ENCODE results near the gene SDR9C7. TPM values are rescaled to one million over a fixed set of nuclear protein-coding genes. Genes with fewer than 3 reads are reported as not detected.

SDR9C7 gene
- polyA plus RNA-seq, 2 of the 4 experiments (the other 2 are of a cell fraction), result not detected

DNA sequence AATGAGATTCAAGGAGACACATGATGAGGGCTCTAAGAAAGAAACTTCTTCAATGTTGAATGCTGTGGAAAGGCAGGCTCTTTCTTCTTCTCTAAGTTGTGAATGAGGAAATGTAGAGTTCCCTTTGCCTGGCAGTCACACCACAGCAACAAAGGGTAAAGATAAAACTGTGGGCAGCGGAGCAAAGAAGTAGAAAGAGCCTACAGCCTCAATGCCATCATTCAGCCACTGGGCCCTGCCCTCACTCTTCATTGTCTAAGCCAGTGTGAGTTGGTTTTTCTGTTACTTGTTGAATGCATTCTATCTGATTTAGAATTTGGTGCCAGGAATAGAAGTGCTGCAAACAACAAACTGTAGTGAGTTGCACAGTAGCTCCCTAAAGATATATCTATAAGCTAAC lies 12.2 kb downstream of the SDR9C7 start:
- TF ChIP-seq HOXB5 (CRISPR knock-in tag; IDR thresholded peaks at IDR 0.05) (no peak), JUNB (IDR thresholded peaks at IDR 0.05) (no peak), SREBF2 (IDR thresholded peaks at IDR 0.05) (no peak), CBX2 (IDR thresholded peaks at IDR 0.05; ENCODE audit: borderline replicate concordance, low read depth) (no peak), FOXS1 (CRISPR knock-in tag; IDR thresholded peaks at IDR 0.05) (no peak), MAFK (IDR thresholded peaks at IDR 0.05; ENCODE audit: partially characterized antibody) (no peak), TFCP2L1 (CRISPR knock-in tag; IDR thresholded peaks at IDR 0.05) (no peak), NPAS2 (CRISPR knock-in tag; IDR thresholded peaks at IDR 0.05; ENCODE audit: borderline replicate concordance) (no peak), JUN (IDR thresholded peaks at IDR 0.05) (no peak), ZC3H11A (IDR thresholded peaks at IDR 0.05) (no peak), KDM1A (IDR thresholded peaks at IDR 0.05; ENCODE audit: low read depth) (no peak), RAD21 (conservative IDR thresholded peaks at IDR 0.05 in 1 of 2, IDR thresholded peaks at IDR 0.05 in 1 of 2) (no peak), POLR2AphosphoS2 (conservative IDR thresholded peaks at IDR 0.05; ENCODE audit: low read length) (no peak), RARB (CRISPR knock-in tag; IDR thresholded peaks at IDR 0.05) (no peak)
- TF ChIP-seq, protein P1, sequence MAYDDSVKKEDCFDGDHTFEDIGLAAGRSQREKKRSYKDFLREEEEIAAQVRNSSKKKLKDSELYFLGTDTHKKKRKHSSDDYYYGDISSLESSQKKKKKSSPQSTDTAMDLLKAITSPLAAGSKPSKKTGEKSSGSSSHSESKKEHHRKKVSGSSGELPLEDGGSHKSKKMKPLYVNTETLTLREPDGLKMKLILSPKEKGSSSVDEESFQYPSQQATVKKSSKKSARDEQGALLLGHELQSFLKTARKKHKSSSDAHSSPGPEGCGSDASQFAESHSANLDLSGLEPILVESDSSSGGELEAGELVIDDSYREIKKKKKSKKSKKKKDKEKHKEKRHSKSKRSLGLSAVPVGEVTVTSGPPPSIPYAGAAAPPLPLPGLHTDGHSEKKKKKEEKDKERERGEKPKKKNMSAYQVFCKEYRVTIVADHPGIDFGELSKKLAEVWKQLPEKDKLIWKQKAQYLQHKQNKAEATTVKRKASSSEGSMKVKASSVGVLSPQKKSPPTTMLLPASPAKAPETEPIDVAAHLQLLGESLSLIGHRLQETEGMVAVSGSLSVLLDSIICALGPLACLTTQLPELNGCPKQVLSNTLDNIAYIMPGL (CRISPR knock-in tag; IDR thresholded peaks at IDR 0.05; ENCODE audit: borderline replicate concordance), result no peak
- TF ChIP-seq, protein P2, sequence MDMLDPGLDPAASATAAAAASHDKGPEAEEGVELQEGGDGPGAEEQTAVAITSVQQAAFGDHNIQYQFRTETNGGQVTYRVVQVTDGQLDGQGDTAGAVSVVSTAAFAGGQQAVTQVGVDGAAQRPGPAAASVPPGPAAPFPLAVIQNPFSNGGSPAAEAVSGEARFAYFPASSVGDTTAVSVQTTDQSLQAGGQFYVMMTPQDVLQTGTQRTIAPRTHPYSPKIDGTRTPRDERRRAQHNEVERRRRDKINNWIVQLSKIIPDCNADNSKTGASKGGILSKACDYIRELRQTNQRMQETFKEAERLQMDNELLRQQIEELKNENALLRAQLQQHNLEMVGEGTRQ (IDR thresholded peaks at IDR 0.05), result no peak
- TF ChIP-seq, protein P3, sequence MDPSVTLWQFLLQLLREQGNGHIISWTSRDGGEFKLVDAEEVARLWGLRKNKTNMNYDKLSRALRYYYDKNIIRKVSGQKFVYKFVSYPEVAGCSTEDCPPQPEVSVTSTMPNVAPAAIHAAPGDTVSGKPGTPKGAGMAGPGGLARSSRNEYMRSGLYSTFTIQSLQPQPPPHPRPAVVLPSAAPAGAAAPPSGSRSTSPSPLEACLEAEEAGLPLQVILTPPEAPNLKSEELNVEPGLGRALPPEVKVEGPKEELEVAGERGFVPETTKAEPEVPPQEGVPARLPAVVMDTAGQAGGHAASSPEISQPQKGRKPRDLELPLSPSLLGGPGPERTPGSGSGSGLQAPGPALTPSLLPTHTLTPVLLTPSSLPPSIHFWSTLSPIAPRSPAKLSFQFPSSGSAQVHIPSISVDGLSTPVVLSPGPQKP (IDR thresholded peaks at IDR 0.05; ENCODE audit: low read depth, low read length), result no peak
- TF ChIP-seq, protein P4, sequence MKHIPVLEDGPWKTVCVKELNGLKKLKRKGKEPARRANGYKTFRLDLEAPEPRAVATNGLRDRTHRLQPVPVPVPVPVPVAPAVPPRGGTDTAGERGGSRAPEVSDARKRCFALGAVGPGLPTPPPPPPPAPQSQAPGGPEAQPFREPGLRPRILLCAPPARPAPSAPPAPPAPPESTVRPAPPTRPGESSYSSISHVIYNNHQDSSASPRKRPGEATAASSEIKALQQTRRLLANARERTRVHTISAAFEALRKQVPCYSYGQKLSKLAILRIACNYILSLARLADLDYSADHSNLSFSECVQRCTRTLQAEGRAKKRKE (CRISPR knock-in tag; IDR thresholded peaks at IDR 0.05; ENCODE audit: low read depth), result no peak
- TF ChIP-seq, protein P5, sequence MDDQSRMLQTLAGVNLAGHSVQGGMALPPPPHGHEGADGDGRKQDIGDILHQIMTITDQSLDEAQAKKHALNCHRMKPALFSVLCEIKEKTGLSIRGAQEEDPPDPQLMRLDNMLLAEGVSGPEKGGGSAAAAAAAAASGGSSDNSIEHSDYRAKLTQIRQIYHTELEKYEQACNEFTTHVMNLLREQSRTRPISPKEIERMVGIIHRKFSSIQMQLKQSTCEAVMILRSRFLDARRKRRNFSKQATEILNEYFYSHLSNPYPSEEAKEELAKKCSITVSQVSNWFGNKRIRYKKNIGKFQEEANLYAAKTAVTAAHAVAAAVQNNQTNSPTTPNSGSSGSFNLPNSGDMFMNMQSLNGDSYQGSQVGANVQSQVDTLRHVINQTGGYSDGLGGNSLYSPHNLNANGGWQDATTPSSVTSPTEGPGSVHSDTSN (IDR thresholded peaks at IDR 0.05), result no peak
- ChIA-PET POLR2A (no interaction called here), CTCF (interaction anchor here (0.6 to 1.6 kb wide), 2 partner anchors 11 to 169 kb away, joined by 3 to 6 read pairs; no protein-coding TSS in a partner anchor)
- Histone ChIP-seq H3K4me3 (no peak overlapping the region), H3K4me1 (no peaks in the 10 kb centered on the region), H3K9me3 (0 out of 3 replicates have a peak, but pooled peaks cover 3% of the 10 kb centered on the region), H3K4me2 (no peak overlapping the region), H3K27ac (no peak overlapping the region)
- FAIRE-seq (no peak), ATAC-seq (no peak), DNase-seq (ENCODE audit: low read depth in 1 of 2, low spot score in 1 of 2) (no peak)
- WGBS (ENCODE audit: missing lambda C conversion rate), result 61% methylated on average over 1 of the region's 1 CpG

DNA sequence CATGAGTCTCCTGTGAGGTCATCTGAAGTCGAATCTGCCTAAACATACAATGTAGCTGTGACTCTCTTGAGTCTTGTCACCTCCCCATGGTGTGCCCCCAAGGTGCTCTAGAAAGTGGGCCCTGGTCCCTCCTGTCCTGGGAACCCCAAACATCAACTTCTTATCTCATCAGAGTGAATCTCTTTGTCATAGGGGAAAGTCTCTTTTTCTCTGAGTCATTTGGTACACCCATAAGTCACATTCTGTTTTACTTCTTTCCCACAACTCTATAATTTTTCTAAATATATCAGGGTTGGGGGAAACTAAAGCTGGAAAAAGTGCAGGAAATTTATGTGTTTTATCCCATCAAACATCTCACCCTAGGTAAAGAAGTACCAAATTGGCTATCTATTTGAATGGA lies 12.9 kb downstream of the SDR9C7 start:
- no peak for TF ChIP-seq FOXS1 (CRISPR knock-in tag; IDR thresholded peaks at IDR 0.05)
- TF ChIP-seq, protein P6, sequence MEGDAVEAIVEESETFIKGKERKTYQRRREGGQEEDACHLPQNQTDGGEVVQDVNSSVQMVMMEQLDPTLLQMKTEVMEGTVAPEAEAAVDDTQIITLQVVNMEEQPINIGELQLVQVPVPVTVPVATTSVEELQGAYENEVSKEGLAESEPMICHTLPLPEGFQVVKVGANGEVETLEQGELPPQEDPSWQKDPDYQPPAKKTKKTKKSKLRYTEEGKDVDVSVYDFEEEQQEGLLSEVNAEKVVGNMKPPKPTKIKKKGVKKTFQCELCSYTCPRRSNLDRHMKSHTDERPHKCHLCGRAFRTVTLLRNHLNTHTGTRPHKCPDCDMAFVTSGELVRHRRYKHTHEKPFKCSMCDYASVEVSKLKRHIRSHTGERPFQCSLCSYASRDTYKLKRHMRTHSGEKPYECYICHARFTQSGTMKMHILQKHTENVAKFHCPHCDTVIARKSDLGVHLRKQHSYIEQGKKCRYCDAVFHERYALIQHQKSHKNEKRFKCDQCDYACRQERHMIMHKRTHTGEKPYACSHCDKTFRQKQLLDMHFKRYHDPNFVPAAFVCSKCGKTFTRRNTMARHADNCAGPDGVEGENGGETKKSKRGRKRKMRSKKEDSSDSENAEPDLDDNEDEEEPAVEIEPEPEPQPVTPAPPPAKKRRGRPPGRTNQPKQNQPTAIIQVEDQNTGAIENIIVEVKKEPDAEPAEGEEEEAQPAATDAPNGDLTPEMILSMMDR (IDR thresholded peaks at IDR 0.05), result no peak
- TF ChIP-seq, protein P7, sequence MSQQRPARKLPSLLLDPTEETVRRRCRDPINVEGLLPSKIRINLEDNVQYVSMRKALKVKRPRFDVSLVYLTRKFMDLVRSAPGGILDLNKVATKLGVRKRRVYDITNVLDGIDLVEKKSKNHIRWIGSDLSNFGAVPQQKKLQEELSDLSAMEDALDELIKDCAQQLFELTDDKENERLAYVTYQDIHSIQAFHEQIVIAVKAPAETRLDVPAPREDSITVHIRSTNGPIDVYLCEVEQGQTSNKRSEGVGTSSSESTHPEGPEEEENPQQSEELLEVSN (IDR thresholded peaks at IDR 0.05; ENCODE audit: borderline replicate concordance, low read depth), result no peak
- TF ChIP-seq JUNB (IDR thresholded peaks at IDR 0.05), result no peak
- TF ChIP-seq RFX5 (IDR thresholded peaks at IDR 0.05), result no peak
- TF ChIP-seq, protein P2 (IDR thresholded peaks at IDR 0.05), result no peak
- TF ChIP-seq, protein P5 (IDR thresholded peaks at IDR 0.05), result no peak
- no peak for TF ChIP-seq RNF2 (IDR thresholded peaks at IDR 0.05; ENCODE audit: borderline replicate concordance, low read depth)
- Histone ChIP-seq H3K4me1 (no peaks in the 10 kb centered on the region), H3K4me2 (no peak overlapping the region), H3K9me3 (0 out of 3 replicates have a peak, but pooled peaks cover 3% of the 10 kb centered on the region), H3K4me3 (no peak overlapping the region), H3K27ac (no peak overlapping the region)
- DNase-seq (ENCODE audit: low read depth in 1 of 2, low spot score in 1 of 2), result no peak
- no peak for ATAC-seq
- WGBS (ENCODE audit: missing lambda C conversion rate), result 10% methylated on average over 1 of the region's 1 CpG
- ChIA-PET POLR2A (no interaction called here), CTCF (interaction anchor here (0.6 to 1.6 kb wide), 2 partner anchors 11 to 168 kb away, joined by 3 to 6 read pairs; no protein-coding TSS in a partner anchor)
- no peak for FAIRE-seq

Measured in A549 (cell line).